Measurements from ENCODE around the gene CLCN6.

- TF ChIP-seq CTCF (IDR thresholded peaks at IDR 0.05) (peak; percentile 91 to 96 (median 95)), POLR2A (IDR thresholded peaks at IDR 0.05) (no peak)
These were observed 32.6 kb downstream of the CLCN6 start for GRCh38 chr1:11838349-11839272.
